HepG2 (cell line): ENCODE results near the gene CREG2.

ENCODE experiments used
- IRF1 ChIP-seq: sonication (generic); formaldehyde crosslinking; IDR thresholded peaks from 2 replicates; pipeline ENCODE4 v1.4.0; 2020; ENCODE audit warnings: low read depth, mild to moderate bottlenecking, missing genetic modification reagents
- NFRKB ChIP-seq: fragments of 450-650 bp; IDR thresholded peaks from 2 replicates; pipeline ENCODE4 v1.6.1; 2017
- SKIL ChIP-seq: sonication (generic); formaldehyde crosslinking; IDR thresholded peaks from 2 replicates; pipeline ENCODE4 v1.8.0; 2022; ENCODE audit warnings: missing genetic modification reagents, mild to moderate bottlenecking, moderate library complexity, borderline replicate concordance

- TF ChIP-seq IRF1 (CRISPR knock-in tag): no peak
- TF ChIP-seq SKIL (CRISPR knock-in tag): no peak
- no peak for TF ChIP-seq NFRKB
These were observed 14.6 kb upstream of the CREG2 start for GRCh38 chr2:101401906-101402305.
